HG03469 (cell line): ENCODE data around the gene FOXI1.
"Not testable (repeated sequence)": the region's sequence is repeated elsewhere in the genome, so short reads cannot be mapped to it uniquely, and the experiment has no call there.

Experiments
- ATAC-seq: cut with Tn5 transposase; IDR thresholded peaks from one replicate; pipeline ENCODE4 v1.9.1; 2021; ENCODE audit warnings: mild to moderate bottlenecking, moderate library complexity, moderate number of reproducible peaks; ENCODE audit not compliant: unreplicated experiment

FOXI1 gene

GRCh38 chr5:170121321-170121720 lies 15.6 kb downstream of the FOXI1 start:
- no peak for ATAC-seq

- no peak for ATAC-seq
Observed at GRCh38 chr5:170126061-170126460, 20.4 kb downstream of the FOXI1 start.

GRCh38 chr5:170126626-170127025 lies 20.9 kb downstream of the FOXI1 start:
- ATAC-seq, result no peak

GRCh38 chr5:170131235-170131634 lies 25.5 kb downstream of the FOXI1 start:
- no peak for ATAC-seq

GRCh38 chr5:170132269-170132975 lies 26.7 kb downstream of the FOXI1 start:
- no peak for ATAC-seq

- no peak for ATAC-seq
Observed at GRCh38 chr5:170132976-170133448, 27.3 kb downstream of the FOXI1 start.

GRCh38 chr5:170135796-170136490 lies 30.2 kb downstream of the FOXI1 start:
- no peak for ATAC-seq

GRCh38 chr5:170136506-170136905 lies 30.8 kb downstream of the FOXI1 start:
- ATAC-seq, result no peak

GRCh38 chr5:170137694-170138214 lies 32.1 kb downstream of the FOXI1 start:
- no peak for ATAC-seq

GRCh38 chr5:170138273-170138672 lies 32.6 kb downstream of the FOXI1 start:
- ATAC-seq, result no peak

GRCh38 chr5:170139786-170140335 lies 34.2 kb downstream of the FOXI1 start:
- ATAC-seq, result no peak

GRCh38 chr5:170141196-170141595 lies 35.5 kb downstream of the FOXI1 start:
- not testable (repeated sequence) for ATAC-seq

- no peak for ATAC-seq
Observed at GRCh38 chr5:170141636-170142035, 35.9 kb downstream of the FOXI1 start.

GRCh38 chr5:170142196-170142595 lies 36.5 kb downstream of the FOXI1 start:
- ATAC-seq, result no peak

- no peak for ATAC-seq
Observed at GRCh38 chr5:170143091-170143490, 37.4 kb downstream of the FOXI1 start.

GRCh38 chr5:170143710-170144109 lies 38.0 kb downstream of the FOXI1 start:
- ATAC-seq, result no peak

GRCh38 chr5:170144286-170145023 lies 38.8 kb downstream of the FOXI1 start:
- no peak for ATAC-seq

- no peak for ATAC-seq
Observed at GRCh38 chr5:170145462-170145861, 39.8 kb downstream of the FOXI1 start.

GRCh38 chr5:170147051-170147752 lies 41.5 kb downstream of the FOXI1 start:
- no peak for ATAC-seq

- no peak for ATAC-seq
Observed at GRCh38 chr5:170147753-170148264, 42.1 kb downstream of the FOXI1 start.
